Measurements from ENCODE around the gene NPTX2. TPM values are rescaled to one million over a fixed set of nuclear protein-coding genes. Genes with fewer than 3 reads are reported as not detected.
A peak's percentile ranks its signal among the peaks of the same experiment; 100 is the strongest.

NPTX2 gene
- total and polyA plus RNA-seq, 2 donors = 0.47 to 1.1 TPM

- Histone ChIP-seq H3K27ac (ENCODE audit: low read depth in 1 of 2, low read length in 1 of 2) (no peak overlapping the region), H3K4me1 (ENCODE audit: control insufficient read depth in 2 of 2, insufficient read depth in 2 of 2, low read length in 2 of 2) (no peaks in the 10 kb centered on the region), H3K4me3 (ENCODE audit: low read length in 2 of 2) (no peak overlapping the region), H3K36me3 (ENCODE audit: control insufficient read depth in 2 of 2, insufficient read depth in 2 of 2, low read length in 1 of 2) (no peaks in the 10 kb centered on the region), H3K27me3 (ENCODE audit: control insufficient read depth in 2 of 2, insufficient read depth in 1 of 2, low read length in 1 of 2) (peaks cover 0 to 5% of the 10 kb centered on the region in 2 donors), H3K9me3 (ENCODE audit: control insufficient read depth in 2 of 2, insufficient read depth in 1 of 2, low read length in 1 of 2) (peaks cover 0 to 2% of the 10 kb centered on the region in 2 donors)
- DNase-seq (ENCODE audit: low read depth in 6 of 9, low spot score in 9 of 9) = no peak
- WGBS = 82% methylated on average over 35 of the region's 35 CpGs
Measured at GRCh38 chr7:98626460-98627412, 9.7 kb downstream of the NPTX2 start.

- Histone ChIP-seq H3K27ac (ENCODE audit: low read depth in 1 of 2, low read length in 1 of 2) (no peak overlapping the region), H3K9me3 (ENCODE audit: control insufficient read depth in 2 of 2, insufficient read depth in 1 of 2, low read length in 1 of 2) (peaks cover 0 to 2% of the 10 kb centered on the region in 2 donors), H3K36me3 (ENCODE audit: control insufficient read depth in 2 of 2, insufficient read depth in 2 of 2, low read length in 1 of 2) (no peaks in the 10 kb centered on the region), H3K4me3 (ENCODE audit: low read length in 2 of 2) (no peak overlapping the region), H3K4me1 (ENCODE audit: control insufficient read depth in 2 of 2, insufficient read depth in 2 of 2, low read length in 2 of 2) (no peaks in the 10 kb centered on the region), H3K27me3 (ENCODE audit: control insufficient read depth in 2 of 2, insufficient read depth in 1 of 2, low read length in 1 of 2) (peaks cover 0 to 2% of the 10 kb centered on the region in 2 donors)
- whole genome bisulfite sequencing = 89% methylated on average over 8 of the region's 8 CpGs
- DNase-seq (ENCODE audit: low read depth in 6 of 9, low spot score in 9 of 9) = no peak
Measured at GRCh38 chr7:98627413-98627790, 10.3 kb downstream of the NPTX2 start.

- H3K27ac ChIP-seq (ENCODE audit: low read depth in 1 of 2, low read length in 1 of 2) = no peak overlapping the region
- H3K27me3 ChIP-seq (ENCODE audit: control insufficient read depth in 2 of 2, insufficient read depth in 1 of 2, low read length in 1 of 2) = peaks cover 0 to 2% of the 10 kb centered on the region in 2 donors
- WGBS = 95% methylated on average over 16 of the region's 16 CpGs
- peaks cover 0 to 2% of the 10 kb centered on the region in 2 donors for H3K9me3 ChIP-seq (ENCODE audit: control insufficient read depth in 2 of 2, insufficient read depth in 1 of 2, low read length in 1 of 2)
- H3K36me3 ChIP-seq (ENCODE audit: control insufficient read depth in 2 of 2, insufficient read depth in 2 of 2, low read length in 1 of 2) = no peaks in the 10 kb centered on the region
- H3K4me1 ChIP-seq (ENCODE audit: control insufficient read depth in 2 of 2, insufficient read depth in 2 of 2, low read length in 2 of 2) = no peaks in the 10 kb centered on the region
- no peak for DNase-seq (ENCODE audit: low read depth in 6 of 9, low spot score in 9 of 9)
- no peak overlapping the region for H3K4me3 ChIP-seq (ENCODE audit: low read length in 2 of 2)
Measured at GRCh38 chr7:98628418-98628817, 11.3 kb downstream of the NPTX2 start.

GRCh38 chr7:98629001-98629431 is 11.9 kb downstream of the NPTX2 start:
- peak in 1 of 9 donors; percentile 16 for DNase-seq (ENCODE audit: low read depth in 6 of 9, low spot score in 9 of 9)
- WGBS = 45% methylated on average over 13 of the region's 13 CpGs

GRCh38 chr7:98630149-98630548 is 13.1 kb downstream of the NPTX2 start:
- no peak for DNase-seq (ENCODE audit: low read depth in 6 of 9, low spot score in 9 of 9)
- peaks cover 0 to 2% of the 10 kb centered on the region in 2 donors for H3K27me3 ChIP-seq (ENCODE audit: control insufficient read depth in 2 of 2, insufficient read depth in 1 of 2, low read length in 1 of 2)
- WGBS = 90% methylated on average over 9 of the region's 9 CpGs
- no peaks in the 10 kb centered on the region for H3K4me1 ChIP-seq (ENCODE audit: control insufficient read depth in 2 of 2, insufficient read depth in 2 of 2, low read length in 2 of 2)
- no peaks in the 10 kb centered on the region for H3K36me3 ChIP-seq (ENCODE audit: control insufficient read depth in 2 of 2, insufficient read depth in 2 of 2, low read length in 1 of 2)
- peaks cover 0 to 2% of the 10 kb centered on the region in 2 donors for H3K9me3 ChIP-seq (ENCODE audit: control insufficient read depth in 2 of 2, insufficient read depth in 1 of 2, low read length in 1 of 2)
- H3K4me3 ChIP-seq (ENCODE audit: low read length in 2 of 2) = no peak overlapping the region
- no peak overlapping the region for H3K27ac ChIP-seq (ENCODE audit: low read depth in 1 of 2, low read length in 1 of 2)

More at GRCh38 chr7:98629001-98629431, 11.9 kb downstream of the NPTX2 start:
- Histone ChIP-seq H3K27me3 (ENCODE audit: control insufficient read depth in 2 of 2, insufficient read depth in 1 of 2, low read length in 1 of 2) (peaks cover 0 to 2% of the 10 kb centered on the region in 2 donors), H3K9me3 (ENCODE audit: control insufficient read depth in 2 of 2, insufficient read depth in 1 of 2, low read length in 1 of 2) (peaks cover 0 to 2% of the 10 kb centered on the region in 2 donors), H3K36me3 (ENCODE audit: control insufficient read depth in 2 of 2, insufficient read depth in 2 of 2, low read length in 1 of 2) (no peaks in the 10 kb centered on the region), H3K4me3 (ENCODE audit: low read length in 2 of 2) (no peak overlapping the region), H3K27ac (ENCODE audit: low read depth in 1 of 2, low read length in 1 of 2) (no peak overlapping the region), H3K4me1 (ENCODE audit: control insufficient read depth in 2 of 2, insufficient read depth in 2 of 2, low read length in 2 of 2) (no peaks in the 10 kb centered on the region)

GRCh38 chr7:98630770-98631169 is 13.7 kb downstream of the NPTX2 start:
- Histone ChIP-seq H3K4me1 (ENCODE audit: control insufficient read depth in 2 of 2, insufficient read depth in 2 of 2, low read length in 2 of 2) (no peaks in the 10 kb centered on the region), H3K27me3 (ENCODE audit: control insufficient read depth in 2 of 2, insufficient read depth in 1 of 2, low read length in 1 of 2) (peaks cover 0 to 2% of the 10 kb centered on the region in 2 donors), H3K36me3 (ENCODE audit: control insufficient read depth in 2 of 2, insufficient read depth in 2 of 2, low read length in 1 of 2) (no peaks in the 10 kb centered on the region), H3K9me3 (ENCODE audit: control insufficient read depth in 2 of 2, insufficient read depth in 1 of 2, low read length in 1 of 2) (peaks cover 0 to 2% of the 10 kb centered on the region in 2 donors), H3K27ac (ENCODE audit: low read depth in 1 of 2, low read length in 1 of 2) (no peak overlapping the region), H3K4me3 (ENCODE audit: low read length in 2 of 2) (no peak overlapping the region)
- 78% methylated on average over 3 of the region's 3 CpGs for WGBS
- no peak for DNase-seq (ENCODE audit: low read depth in 6 of 9, low spot score in 9 of 9)

- Histone ChIP-seq H3K27me3 (ENCODE audit: control insufficient read depth in 2 of 2, insufficient read depth in 1 of 2, low read length in 1 of 2) (no peaks in the 10 kb centered on the region), H3K36me3 (ENCODE audit: control insufficient read depth in 2 of 2, insufficient read depth in 2 of 2, low read length in 1 of 2) (no peaks in the 10 kb centered on the region), H3K4me3 (ENCODE audit: low read length in 2 of 2) (no peak overlapping the region), H3K27ac (ENCODE audit: low read depth in 1 of 2, low read length in 1 of 2) (no peak overlapping the region), H3K4me1 (ENCODE audit: control insufficient read depth in 2 of 2, insufficient read depth in 2 of 2, low read length in 2 of 2) (no peaks in the 10 kb centered on the region), H3K9me3 (ENCODE audit: control insufficient read depth in 2 of 2, insufficient read depth in 1 of 2, low read length in 1 of 2) (peaks cover 0 to 3% of the 10 kb centered on the region in 2 donors)
- WGBS = over 99% methylated on average over 2 of the region's 2 CpGs
- no peak for DNase-seq (ENCODE audit: low read depth in 6 of 9, low spot score in 9 of 9)
Measured at GRCh38 chr7:98638853-98639252, 21.8 kb downstream of the NPTX2 start.

- Histone ChIP-seq H3K4me3 (ENCODE audit: low read length in 2 of 2) (no peak overlapping the region), H3K4me1 (ENCODE audit: control insufficient read depth in 2 of 2, insufficient read depth in 2 of 2, low read length in 2 of 2) (no peaks in the 10 kb centered on the region), H3K27me3 (ENCODE audit: control insufficient read depth in 2 of 2, insufficient read depth in 1 of 2, low read length in 1 of 2) (no peaks in the 10 kb centered on the region), H3K36me3 (ENCODE audit: control insufficient read depth in 2 of 2, insufficient read depth in 2 of 2, low read length in 1 of 2) (no peaks in the 10 kb centered on the region), H3K27ac (ENCODE audit: low read depth in 1 of 2, low read length in 1 of 2) (no peak overlapping the region), H3K9me3 (ENCODE audit: control insufficient read depth in 2 of 2, insufficient read depth in 1 of 2, low read length in 1 of 2) (peaks cover 0 to 3% of the 10 kb centered on the region in 2 donors)
- WGBS = 88% methylated on average over 9 of the region's 9 CpGs
- no peak for DNase-seq (ENCODE audit: low read depth in 6 of 9, low spot score in 9 of 9)
Measured at GRCh38 chr7:98640375-98640774, 23.3 kb downstream of the NPTX2 start.

All from thymus (tissue), 11 donors.